ENCODE measurements around the gene TMEM178A.

DNA sequence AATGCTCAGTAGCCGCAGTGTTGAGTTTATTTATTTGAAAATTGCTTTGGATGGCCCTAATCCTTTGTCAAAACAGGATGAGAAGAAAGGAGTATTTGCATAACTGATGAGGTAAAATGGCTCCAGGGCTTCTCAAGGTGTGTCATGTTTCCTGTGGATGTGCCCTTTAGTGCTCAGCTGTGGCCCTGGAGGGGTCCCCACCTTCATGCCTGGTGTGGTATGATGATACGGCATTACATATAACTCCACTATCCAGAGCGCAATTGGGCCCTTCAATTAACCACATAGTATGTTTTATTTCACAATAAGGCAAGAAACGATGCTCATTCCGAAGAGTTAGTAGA is 39.8 kb upstream of the TMEM178A start:
- TF ChIP-seq TAF1 (IDR thresholded peaks at IDR 0.05; ENCODE audit: low read depth) (no peak), ZBTB7A (IDR thresholded peaks at IDR 0.05; ENCODE audit: low read depth) (no peak), EP300 (IDR thresholded peaks at IDR 0.05; ENCODE audit: borderline replicate concordance) (no peak), FOXM1 (IDR thresholded peaks at IDR 0.05; ENCODE audit: borderline replicate concordance, low read depth) (no peak), EGR1 (IDR thresholded peaks at IDR 0.05) (no peak), RAD21 (IDR thresholded peaks at IDR 0.05; ENCODE audit: low read depth) (no peak), CEBPB (IDR thresholded peaks at IDR 0.05) (no peak), REST (IDR thresholded peaks at IDR 0.05; ENCODE audit: low read depth) (no peak), YY1 (IDR thresholded peaks at IDR 0.05; ENCODE audit: low read depth) (no peak), USF1 (IDR thresholded peaks at IDR 0.05) (no peak), TCF12 (IDR thresholded peaks at IDR 0.05; ENCODE audit: low read depth) (no peak)
- TF ChIP-seq, protein P1, sequence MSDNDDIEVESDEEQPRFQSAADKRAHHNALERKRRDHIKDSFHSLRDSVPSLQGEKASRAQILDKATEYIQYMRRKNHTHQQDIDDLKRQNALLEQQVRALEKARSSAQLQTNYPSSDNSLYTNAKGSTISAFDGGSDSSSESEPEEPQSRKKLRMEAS (IDR thresholded peaks at IDR 0.05): no peak

Measured in Ishikawa (cell line).